HG03280 (cell line): ENCODE data around the gene CYP46A1.

Experiments
- ATAC-seq: cut with Tn5 transposase; IDR thresholded peaks from one replicate; pipeline ENCODE4 v1.9.1; 2021; ENCODE audit warnings: mild to moderate bottlenecking, moderate library complexity; ENCODE audit not compliant: unreplicated experiment

The CYP46A1 gene

GRCh38 chr14:99741227-99741976, 57.3 kb downstream of the CYP46A1 start:
- ATAC-seq: no peak

DNA sequence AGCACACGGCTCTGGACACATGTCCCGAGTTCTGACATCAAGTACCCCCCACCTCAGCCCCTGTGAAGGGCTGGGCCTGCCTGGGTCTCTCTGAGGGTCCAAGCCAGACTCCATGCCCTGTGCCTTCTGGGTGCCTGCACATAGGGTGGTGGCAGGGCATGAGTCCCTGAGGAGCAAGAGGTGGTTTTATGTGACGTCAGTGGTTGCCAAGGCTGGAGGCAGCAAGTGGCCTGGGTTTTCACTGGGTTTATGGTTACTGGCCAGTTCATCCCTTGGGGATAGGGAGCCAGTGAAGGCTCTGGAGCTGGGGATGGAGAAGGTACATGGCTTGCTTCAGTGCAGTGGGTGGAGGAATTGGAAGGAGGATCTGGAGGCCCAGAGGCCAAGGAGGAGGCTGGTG, 58.0 kb downstream of the CYP46A1 start:
- no peak for ATAC-seq

GRCh38 chr14:99742509-99743487, 58.7 kb downstream of the CYP46A1 start:
- ATAC-seq: no peak

DNA sequence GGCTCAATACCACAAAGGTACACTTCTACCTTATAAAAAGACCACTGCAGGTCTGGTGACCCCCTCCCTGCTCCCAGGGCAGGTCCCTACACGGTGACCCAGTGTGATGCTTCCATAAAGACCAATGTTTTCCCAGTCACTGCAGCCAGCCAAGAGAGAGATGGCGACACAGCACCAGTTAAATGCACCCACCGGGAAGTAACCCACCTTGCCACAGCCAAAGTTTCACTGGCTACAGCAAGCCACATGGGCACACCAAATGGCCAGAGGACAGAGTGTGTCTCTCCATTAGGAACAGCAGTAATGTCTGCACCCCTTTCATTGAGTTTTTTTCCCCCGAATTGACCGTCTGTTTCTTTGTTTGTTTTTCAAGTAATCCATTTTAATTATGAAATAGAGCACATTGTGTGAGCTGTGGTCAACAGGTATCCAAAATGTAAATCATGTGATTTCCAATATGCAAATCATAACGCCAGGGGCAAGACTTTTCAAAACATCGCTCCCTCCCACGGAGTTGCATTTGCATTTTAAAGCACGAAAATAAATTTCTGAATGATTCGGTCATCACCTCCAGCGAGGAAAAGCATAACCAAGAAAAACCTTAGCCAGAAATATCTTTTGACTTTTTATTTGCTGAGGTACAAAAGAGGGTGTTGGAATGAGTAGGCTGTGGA, 60.2 kb downstream of the CYP46A1 start:
- no peak for ATAC-seq

DNA sequence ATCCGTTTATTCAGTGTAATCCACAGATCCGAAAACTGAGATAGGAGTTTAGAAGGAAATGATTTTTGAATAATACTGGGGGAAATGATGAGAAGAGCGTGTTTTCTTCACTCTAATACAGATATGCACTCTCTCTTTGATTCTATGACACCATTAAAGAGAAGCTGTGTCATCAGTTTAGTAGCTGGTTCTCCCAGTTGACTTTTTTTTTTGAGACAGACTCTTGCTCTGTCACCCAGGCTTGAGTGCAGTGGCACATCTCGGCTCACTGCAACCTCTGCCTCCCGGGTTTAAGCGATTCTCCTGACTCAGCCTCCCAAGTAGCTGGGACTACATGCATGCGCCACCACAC, 60.8 kb downstream of the CYP46A1 start:
- no peak for ATAC-seq

- no peak for ATAC-seq
Measured at GRCh38 chr14:99745307-99745951, 61.3 kb downstream of the CYP46A1 start.

GRCh38 chr14:99747167-99747566, 63.1 kb downstream of the CYP46A1 start:
- no peak for ATAC-seq

DNA sequence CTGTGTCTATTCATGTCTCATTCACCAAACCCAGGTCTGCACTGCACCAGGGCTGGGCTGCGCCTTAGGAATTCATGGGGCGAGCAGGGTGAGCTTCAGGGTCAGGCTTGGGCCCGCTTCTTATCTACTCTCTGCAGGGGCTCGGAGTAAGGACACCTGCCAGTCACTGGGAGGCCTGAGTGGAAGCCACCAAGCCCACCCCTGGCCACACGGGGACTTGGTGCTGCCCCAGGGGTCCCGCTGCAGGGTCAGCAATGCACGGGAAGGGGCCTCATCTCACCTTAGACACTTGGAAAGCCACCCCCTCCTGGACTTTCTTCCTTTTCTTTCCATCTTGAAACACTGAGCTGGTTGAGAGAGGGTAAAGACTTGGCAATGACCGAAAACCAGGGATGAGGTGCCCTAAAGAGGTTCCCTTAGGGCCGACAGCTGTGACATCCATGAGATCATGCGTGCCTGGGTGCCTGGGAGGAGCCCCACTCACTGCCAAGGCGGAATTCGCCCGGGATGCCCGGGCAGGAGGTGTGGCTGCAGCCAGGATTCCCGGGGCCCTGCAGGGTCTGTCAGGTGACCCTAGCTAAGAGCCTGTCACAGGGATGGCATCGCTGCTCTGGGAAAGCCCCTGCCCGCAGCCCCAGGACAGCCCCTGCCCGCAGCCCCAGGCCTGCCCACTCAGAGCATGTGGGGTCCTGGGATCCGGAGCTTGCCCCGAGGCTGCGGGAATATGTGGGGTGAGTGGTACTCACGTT, 63.7 kb downstream of the CYP46A1 start:
- ATAC-seq: no peak

DNA sequence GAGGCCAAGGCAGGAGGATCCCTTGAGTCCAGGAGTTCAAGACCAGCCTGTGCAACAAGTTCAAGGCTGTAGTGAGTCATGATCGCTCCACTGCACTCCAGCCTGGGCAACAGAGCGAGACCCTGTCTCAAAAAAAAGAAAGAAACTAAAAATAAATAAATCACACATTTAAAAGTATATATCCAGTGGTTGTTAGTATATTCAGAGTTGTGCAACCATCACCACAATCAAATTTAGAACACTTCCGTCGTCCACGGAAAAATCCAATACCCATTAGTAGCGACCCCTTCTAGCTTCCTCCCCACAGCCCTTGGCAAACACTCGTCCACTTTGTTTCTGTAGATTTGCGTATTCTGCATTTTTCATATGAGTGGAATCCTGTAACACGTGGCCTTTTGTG, 64.4 kb downstream of the CYP46A1 start:
- ATAC-seq: no peak

DNA sequence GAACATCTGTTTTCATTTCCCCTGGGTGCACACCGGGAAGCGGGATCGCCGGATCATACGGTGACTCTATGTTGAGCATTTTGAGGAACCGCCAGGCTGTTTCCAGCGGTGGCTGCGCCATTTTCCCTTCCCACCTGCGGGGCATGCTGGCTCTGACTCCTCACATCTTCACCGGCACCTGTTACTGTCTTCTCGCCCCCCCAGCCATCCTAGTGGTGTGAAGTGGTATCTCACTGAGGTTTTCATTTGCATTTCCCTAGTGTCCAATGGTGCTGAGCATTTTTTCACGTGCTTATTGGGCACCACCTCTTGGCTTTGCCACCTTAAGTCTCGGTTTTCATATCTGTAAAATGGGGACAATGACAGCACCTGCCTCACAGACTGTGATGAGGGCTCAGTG, 65.0 kb downstream of the CYP46A1 start:
- ATAC-seq: no peak

DNA sequence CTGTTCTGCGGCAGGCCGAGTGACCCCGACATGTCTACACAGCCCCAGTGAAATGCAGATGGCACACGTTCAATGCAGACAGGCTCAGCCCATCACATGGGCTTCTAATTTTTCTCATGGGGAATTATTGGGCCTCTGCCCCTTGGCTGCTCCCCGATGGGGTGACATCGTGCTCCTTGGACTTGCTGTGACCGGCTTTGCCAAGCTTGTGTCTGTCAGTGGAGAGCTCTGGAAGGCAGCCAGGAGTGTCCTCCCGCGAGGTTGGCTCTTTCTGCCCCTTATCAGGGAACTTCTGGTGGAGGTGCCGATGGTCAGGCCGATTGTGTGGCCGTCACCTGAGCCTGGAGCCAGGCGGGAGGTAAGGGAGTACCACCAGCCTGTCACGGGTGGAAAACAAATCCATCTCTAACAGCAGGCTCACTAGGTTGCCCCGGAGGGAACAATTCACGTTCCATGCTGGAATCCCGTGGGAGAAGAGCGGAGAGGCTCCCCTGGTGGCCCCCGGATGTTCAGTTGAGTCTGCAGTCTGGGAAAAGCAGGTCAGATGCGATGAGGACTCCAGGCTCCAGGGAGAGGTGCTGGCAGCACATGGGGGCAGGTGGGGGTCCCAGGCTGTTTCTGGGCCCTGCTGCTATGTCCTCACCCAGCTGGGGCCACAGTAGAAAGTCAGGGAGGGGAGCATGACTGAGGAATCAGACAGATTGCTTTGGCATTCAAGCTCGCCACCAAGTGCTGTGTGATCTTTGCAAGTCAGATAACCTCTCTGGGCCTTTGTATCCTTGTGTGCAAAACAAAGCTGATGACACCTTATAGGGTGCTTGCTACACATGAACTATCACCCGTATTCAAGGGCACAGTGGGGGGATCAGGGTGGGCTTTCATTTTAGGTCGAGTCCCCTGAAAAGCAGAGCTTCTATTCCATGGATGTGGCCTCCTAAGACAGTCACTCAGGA, 65.9 kb downstream of the CYP46A1 start:
- no peak for ATAC-seq

GRCh38 chr14:99750746-99751450, 66.8 kb downstream of the CYP46A1 start:
- no peak for ATAC-seq

- no peak for ATAC-seq
Measured at GRCh38 chr14:99751539-99752485, 67.7 kb downstream of the CYP46A1 start.

DNA sequence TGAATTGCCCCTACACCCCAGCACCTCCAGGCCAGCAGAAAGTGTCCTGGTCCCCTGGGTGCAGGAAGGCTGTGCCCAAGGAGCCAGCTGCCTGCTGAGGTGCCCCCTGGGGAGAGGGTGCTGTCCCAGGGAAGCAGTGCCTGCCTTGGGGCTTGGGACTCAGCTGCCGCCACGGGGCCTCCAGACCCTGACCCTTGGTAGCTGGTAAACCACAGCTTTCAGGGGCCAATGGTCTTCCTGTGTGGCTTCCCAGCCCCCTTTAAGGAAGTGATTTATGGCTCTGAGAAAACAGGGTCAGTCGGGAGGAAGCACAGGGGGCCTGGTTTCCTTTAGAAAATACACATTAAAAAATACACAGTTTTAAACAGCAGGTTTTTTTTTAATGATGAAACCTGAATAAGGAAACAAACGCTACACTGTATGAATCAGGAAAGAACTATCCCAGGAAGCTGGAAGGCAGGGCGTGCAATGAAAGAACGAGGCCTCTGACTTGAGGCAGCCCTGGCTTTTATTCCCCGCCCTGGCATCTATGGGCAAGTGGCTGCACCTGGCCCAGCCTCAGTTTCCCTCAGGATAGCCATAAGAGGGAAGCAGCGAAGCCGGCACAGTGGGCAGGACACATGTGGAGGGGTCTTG, 68.5 kb downstream of the CYP46A1 start:
- no peak for ATAC-seq

- ATAC-seq: no peak
Measured at GRCh38 chr14:99753225-99754140, 69.4 kb downstream of the CYP46A1 start.
